GM12874 (cell line): ENCODE data around the gene ACY1.

ENCODE experiments used
- TF ChIP-seq, protein P1 (sequence below): IDR thresholded peaks from 2 replicates; pipeline ENCODE4 v1.5.1; 2011; ENCODE audit warnings: low read depth, mild to moderate bottlenecking, control low read depth, low read length, moderate library complexity; ENCODE audit not compliant: insufficient read depth

Gene ACY1

DNA sequence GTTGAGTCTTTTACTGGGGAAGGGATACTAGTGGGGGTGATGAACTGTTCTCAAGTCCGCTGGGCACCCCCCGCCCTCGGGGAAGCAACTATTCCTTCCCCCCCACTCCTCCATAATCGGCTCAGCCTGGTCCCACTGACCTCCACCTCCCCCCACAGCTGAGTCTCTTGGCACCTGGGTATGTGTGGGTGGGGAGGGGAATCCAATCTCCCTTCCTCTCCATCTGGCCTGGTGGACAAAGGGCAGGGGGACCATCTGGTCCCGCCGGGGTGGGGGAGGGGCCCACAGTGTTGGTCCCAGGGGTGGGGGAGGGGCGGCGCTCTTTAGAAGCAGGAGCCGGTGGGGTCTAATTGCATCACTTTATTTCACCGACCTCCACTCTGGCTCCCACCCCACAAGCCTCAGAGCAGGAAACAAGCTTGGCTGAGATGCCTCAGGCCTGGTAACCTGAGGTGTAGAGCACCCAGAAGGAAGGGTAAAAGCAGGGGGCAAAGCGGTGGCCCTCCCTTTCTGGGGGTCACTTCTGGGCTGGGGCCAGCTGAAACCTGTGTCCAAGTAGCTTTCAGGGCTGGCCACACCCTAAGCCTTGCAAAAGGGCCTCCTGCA lies 15.1 kb upstream of the ACY1 start:
- TF ChIP-seq, protein P1, sequence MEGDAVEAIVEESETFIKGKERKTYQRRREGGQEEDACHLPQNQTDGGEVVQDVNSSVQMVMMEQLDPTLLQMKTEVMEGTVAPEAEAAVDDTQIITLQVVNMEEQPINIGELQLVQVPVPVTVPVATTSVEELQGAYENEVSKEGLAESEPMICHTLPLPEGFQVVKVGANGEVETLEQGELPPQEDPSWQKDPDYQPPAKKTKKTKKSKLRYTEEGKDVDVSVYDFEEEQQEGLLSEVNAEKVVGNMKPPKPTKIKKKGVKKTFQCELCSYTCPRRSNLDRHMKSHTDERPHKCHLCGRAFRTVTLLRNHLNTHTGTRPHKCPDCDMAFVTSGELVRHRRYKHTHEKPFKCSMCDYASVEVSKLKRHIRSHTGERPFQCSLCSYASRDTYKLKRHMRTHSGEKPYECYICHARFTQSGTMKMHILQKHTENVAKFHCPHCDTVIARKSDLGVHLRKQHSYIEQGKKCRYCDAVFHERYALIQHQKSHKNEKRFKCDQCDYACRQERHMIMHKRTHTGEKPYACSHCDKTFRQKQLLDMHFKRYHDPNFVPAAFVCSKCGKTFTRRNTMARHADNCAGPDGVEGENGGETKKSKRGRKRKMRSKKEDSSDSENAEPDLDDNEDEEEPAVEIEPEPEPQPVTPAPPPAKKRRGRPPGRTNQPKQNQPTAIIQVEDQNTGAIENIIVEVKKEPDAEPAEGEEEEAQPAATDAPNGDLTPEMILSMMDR: no peak

DNA sequence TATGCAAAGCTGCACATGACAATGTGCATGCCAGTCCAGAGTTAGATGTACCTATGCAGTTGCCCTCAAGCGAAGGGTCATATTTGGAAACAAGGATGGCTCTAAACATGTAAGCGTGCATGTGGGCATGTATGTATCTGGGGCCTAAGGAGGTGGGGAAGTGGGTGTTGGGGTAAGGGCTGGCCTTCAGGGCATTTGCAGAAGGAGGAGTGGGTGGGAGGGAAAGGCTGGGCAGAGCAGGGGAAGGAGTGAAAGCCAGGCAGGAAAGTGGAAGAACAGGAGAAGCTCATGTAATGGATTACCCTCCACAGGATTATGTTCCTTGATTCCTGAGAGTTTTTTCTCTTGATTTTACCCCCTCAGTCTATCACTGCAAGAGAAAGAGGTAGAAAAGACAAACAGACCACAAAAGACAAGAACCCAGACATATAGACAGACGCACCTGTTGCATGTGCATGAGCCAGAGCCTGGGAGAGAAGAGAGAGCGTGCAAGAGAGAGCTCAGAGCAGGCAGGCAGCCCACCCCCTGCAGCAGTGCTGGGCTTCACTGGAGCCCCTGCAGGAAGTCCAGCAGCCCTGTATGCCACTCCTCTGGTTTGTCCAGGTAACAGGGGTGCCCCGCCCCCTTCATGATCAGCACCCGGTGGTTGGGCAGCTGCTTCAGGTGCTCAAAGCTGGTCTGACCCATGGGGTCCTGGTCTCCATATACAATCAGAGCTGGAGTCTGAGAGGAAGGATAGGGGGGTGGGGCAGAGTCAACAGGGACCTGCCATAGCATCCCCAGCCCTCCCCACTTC lies 14.3 kb upstream of the ACY1 start:
- TF ChIP-seq, protein P1: no peak

DNA sequence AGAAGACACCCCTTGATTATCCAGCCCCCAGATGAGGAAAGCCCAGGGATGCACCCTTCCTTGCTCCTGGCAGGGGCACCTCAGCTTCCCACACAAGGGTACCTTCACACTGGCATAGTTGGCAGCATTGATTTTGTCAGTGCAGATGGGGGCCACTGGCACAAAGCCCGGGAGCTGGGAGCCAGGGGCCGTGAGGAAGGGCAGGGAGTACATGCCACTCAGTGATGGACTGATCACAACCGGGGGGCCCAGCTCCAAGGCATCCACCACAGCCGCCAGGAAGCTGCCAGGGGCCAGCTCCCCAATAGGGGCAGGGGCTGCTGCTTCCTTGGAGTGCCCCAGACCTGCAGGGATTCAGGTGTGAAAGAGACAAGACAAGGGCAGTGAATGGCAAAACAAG lies 13.5 kb upstream of the ACY1 start:
- TF ChIP-seq, protein P1: no peak

DNA sequence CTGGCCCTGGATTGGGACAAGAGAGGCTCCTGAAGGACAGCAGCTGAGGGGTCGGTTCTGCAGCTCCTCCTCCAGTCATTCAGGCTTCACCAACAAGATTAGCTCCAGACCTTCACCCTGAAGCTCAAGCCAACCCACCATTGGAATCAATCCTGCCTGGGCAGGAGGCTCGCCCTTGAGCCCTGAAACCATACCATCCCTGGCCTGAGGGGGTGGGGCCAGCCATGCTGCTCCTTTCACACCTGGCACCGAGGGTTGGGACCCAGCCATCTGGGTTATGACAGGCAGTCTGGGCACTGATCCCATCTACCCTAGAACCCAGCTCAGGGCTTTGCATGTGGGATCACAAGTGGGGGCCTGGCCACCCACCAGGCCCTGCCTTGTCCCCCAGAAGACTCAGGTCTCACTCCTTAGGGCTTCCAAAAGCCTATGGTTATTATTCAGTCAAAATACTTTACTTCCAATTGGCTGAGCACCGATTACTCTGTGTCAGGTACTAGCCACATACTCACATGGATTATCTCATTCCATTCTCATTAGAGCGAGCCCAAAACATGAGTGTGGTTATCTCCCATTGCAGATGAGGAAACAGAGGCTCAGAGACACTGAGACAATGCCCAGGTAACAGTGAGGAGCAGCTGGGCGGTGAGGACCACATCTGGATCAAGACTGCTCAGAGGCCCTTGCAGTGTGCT lies 12.6 kb upstream of the ACY1 start:
- TF ChIP-seq, protein P1: no peak

DNA sequence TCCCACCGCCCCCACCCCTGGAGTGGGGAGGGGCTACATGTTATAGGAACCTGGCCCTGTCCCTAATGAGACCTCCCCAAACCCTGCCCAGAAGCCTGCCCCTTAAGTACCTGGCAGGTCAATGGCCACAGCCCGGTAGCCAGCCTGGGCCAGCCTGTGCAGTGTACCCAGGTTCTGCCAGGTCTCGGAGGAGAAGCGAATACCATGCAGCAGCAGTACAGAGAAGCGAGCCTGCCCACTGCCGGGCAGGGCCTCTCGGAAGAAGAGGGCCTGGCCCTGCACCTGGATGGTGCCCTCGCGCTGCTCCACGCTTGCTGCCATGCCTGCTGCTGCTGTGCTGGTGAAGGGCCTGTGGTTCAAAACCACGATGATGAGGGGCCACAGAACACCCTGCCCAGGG lies 12.0 kb upstream of the ACY1 start:
- TF ChIP-seq, protein P1: no peak

DNA sequence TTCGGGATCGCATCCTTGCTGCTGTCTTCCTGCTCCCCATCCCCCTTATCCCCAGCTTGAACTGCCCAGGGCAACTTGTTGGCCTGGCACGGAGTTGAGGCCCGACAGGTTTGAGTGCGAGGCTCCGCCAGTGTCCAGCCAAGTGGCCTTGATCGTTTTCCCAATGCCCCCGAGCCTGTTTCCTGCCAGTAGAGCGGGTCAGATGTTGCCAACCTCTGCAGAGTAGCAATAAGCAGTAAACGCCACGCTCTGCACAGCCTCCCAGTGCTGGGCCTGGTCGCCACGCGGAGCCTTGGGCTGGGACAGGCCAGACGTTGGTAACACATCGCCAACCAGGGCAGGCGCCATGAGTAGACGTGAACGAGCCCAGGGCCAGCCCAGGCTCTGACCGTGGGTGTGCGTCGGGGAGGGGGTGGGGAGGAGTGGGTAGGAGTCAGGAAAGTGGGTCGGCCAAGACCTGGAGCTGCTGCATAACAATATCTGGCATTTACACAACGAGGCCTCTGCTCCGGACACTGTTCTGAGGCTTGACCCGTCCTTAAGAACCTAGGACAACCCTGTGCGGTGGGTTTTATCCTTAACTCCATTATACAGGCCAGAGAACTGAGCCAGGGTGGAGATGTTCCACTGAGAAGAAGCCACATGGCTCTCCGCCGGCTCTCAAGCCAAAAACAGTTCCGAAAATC lies 8.9 kb upstream of the ACY1 start:
- TF ChIP-seq, protein P1: no peak
